H1 (cell line): ENCODE measurements around the gene GRK5. TPM values are rescaled to one million over a fixed set of nuclear protein-coding genes. Genes with fewer than 3 reads are reported as not detected.

Experiments used
- CHD2 ChIP-seq: IDR thresholded peaks from 2 replicates; pipeline ENCODE4 v1.6.1; 2012; ENCODE audit warnings: low read length, improper control_type of control experiment
- GABPA ChIP-seq: IDR thresholded peaks from 2 replicates; pipeline ENCODE4 v1.6.1; 2011; ENCODE audit warnings: mild to moderate bottlenecking, low read length, moderate library complexity, borderline replicate concordance; ENCODE audit not compliant: insufficient read depth
- KDM4A ChIP-seq: IDR thresholded peaks from one replicate; pipeline ENCODE4 v1.7.1; 2012; ENCODE audit warnings: low read depth, mild to moderate bottlenecking, moderate library complexity, low read length, inconsistent platforms; ENCODE audit not compliant: severe bottlenecking
- KDM5A ChIP-seq: fragments of 200-600 bp; IDR thresholded peaks from 2 replicates; pipeline ENCODE4 v1.7.1; 2012; ENCODE audit warnings: mild to moderate bottlenecking, low read length, inconsistent platforms, mixed read lengths
- POLR2A ChIP-seq, 2 experiments: IDR thresholded peaks; 1 replicate in 1 of 2; 2 replicates in 1 of 2; pipeline ENCODE4 v1.6.1; 2011; ENCODE audit warnings: low read depth in 2 of 2, low read length in 2 of 2, mild to moderate bottlenecking in 2 of 2; ENCODE audit errors: control extremely low read depth in 1 of 2
- RBBP5 ChIP-seq: IDR thresholded peaks from 2 replicates; pipeline ENCODE4 v1.7.1; 2012; ENCODE audit warnings: low read depth, mild to moderate bottlenecking, inconsistent platforms, low read length, moderate library complexity, borderline replicate concordance
- RXRA ChIP-seq: IDR thresholded peaks from 2 replicates; pipeline ENCODE4 v1.6.1; 2011; ENCODE audit warnings: low read depth, mild to moderate bottlenecking, low read length, moderate library complexity; ENCODE audit not compliant: insufficient read depth
- SP1 ChIP-seq: IDR thresholded peaks from 2 replicates; pipeline ENCODE4 v1.6.1; 2011; ENCODE audit warnings: low read depth, low read length
- SP4 ChIP-seq: IDR thresholded peaks from 2 replicates; pipeline ENCODE4 v1.6.1; 2012; ENCODE audit warnings: low read length, inconsistent platforms
- polyA plus RNA-seq, 7 experiments: library from polyadenylated mRNA; depleted of rRNA in 3 of 7; stranded (reverse) in 5 of 7; unstranded in 2 of 7; fragments of >200 nt in 5 of 7; fragments of 200-250 nt in 2 of 7; gene quantifications; 1 replicate in 5 of 7; 2 replicates in 1 of 7; 4 replicates in 1 of 7; pipeline versions ENCODE4 v1.2.1 to v1.2.3, GENCODE V29; 2011 to 2013; ENCODE audit warnings: missing spikeins in 2 of 7, mixed read lengths in 2 of 7
- total RNA-seq: library from RNA; stranded (reverse); fragmentation: NEBNext Ultra II Directional; extraction: Animal tissue kit (Norgen Biotek cat#: 25700); gene quantifications from 2 replicates; pipeline ENCODE4 v1.2.1, GENCODE V29; 2021
- TF ChIP-seq, protein P1 (sequence below): IDR thresholded peaks from 2 replicates; pipeline ENCODE4 v1.6.1; 2012; ENCODE audit warnings: low read length, inconsistent platforms

The GRK5 gene
- total and polyA plus RNA-seq, 2 of the 8 experiments (the other 6 are each of a cell fraction or from before 2014, with no cell fraction given) = 0.54 to 2.5 TPM

DNA sequence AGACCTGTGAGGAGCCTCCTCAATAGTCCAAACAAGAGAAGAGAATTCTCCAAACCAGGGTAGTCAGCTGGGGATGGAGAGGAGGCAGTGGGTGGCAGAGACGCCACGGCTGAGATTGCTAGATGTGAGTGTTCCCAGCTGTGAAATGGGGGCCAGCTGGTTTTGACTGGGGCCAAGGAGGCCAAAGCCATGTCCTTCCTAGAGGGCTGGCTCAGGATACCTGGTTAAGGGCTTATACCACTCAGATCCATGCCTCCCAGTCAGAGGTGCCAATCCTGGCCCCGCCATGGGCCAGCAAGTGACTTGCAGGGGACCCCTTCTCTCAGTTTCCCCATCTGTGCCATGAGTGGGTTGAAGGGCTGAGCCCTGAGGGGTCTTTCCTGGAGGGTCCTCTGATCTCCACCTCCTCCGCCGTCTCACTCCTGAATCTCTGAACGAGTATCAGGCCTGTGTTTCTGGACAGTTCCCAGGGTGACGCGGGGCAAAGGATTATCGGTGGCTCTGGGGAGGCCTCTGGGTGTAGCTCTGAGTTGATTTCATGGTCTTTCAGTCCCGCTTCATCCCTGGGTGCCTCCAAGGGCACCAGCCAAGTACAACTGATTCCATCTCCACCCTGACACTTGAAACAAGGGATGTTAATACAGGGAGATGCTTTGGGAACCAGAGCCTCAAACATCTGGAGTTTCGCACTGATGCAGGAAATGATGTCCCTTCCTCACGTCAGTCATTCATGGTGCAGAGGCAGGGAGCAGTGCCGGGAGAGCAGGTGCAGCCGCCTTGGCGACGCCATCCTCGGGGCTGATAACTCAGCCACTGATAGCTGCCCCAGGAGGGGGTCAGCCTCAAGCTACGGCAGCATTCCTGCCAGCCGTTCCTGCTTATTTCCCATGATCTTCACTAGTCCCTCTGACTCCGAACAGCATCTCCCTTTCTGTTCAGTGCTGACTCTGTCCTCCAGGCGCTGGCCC, 208.4 kb downstream of the GRK5 start (continued):
- TF ChIP-seq CHD2 (no peak), POLR2A (IDR thresholded peaks at IDR 0.05; ENCODE audit: control extremely low read depth in 1 of 2, low read depth in 2 of 2, low read length in 2 of 2) (no peak), RBBP5 (no peak), RXRA (no peak), SP1 (no peak), KDM5A (no peak), SP4 (no peak), KDM4A (no peak), GABPA (no peak)
- TF ChIP-seq, protein P1, sequence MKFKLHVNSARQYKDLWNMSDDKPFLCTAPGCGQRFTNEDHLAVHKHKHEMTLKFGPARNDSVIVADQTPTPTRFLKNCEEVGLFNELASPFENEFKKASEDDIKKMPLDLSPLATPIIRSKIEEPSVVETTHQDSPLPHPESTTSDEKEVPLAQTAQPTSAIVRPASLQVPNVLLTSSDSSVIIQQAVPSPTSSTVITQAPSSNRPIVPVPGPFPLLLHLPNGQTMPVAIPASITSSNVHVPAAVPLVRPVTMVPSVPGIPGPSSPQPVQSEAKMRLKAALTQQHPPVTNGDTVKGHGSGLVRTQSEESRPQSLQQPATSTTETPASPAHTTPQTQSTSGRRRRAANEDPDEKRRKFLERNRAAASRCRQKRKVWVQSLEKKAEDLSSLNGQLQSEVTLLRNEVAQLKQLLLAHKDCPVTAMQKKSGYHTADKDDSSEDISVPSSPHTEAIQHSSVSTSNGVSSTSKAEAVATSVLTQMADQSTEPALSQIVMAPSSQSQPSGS = no peak
- TF ChIP-seq, all 59 proteins: peak for 0
